ENCODE data around the gene CD300LF.

CD300LF gene

GRCh38 chr17:74750039-74750326, 37.3 kb upstream of the CD300LF start:
- Histone ChIP-seq H3K27me3 (no peaks in the 10 kb centered on the region), H3K4me1 (peaks cover 0 to 43% (median 33%) of the 10 kb centered on the region in 4 donors), H3K27ac (peak overlapping the region; percentile 80 to 89), H3K36me3 (no peaks in the 10 kb centered on the region), H3K9me3 (no peaks in the 10 kb centered on the region), H3K4me3 (peak overlapping the region; percentile 95 to 98)
- intact Hi-C loops (cut with DNase I; ENCODE audit: low total_unique reads): no loop called here
- TF ChIP-seq CTCF (IDR thresholded peaks at IDR 0.05): no peak
- DNase-seq: no peak

- H3K27me3 ChIP-seq: no peaks in the 10 kb centered on the region
- no peak for DNase-seq
- no peaks in the 10 kb centered on the region for H3K36me3 ChIP-seq
- TF ChIP-seq CTCF (IDR thresholded peaks at IDR 0.05): no peak
- H3K27ac ChIP-seq: peak overlapping the region; percentile 80 to 89
- peak overlapping the region; percentile 95 to 98 for H3K4me3 ChIP-seq
- H3K9me3 ChIP-seq: no peaks in the 10 kb centered on the region
- H3K4me1 ChIP-seq: peaks cover 0 to 43% (median 36%) of the 10 kb centered on the region in 4 donors
- intact Hi-C loops (cut with DNase I; ENCODE audit: low total_unique reads): loop anchor here (2.0 kb wide), 1 partner anchor 27 kb away; the partner anchor contains the start of gene NAT9
These were observed 36.7 kb upstream of the CD300LF start for GRCh38 chr17:74749279-74750038.

- intact Hi-C loops (cut with DNase I; ENCODE audit: low total_unique reads): loop anchor here (2.0 kb wide), 1 partner anchor 28 kb away; the partner anchor contains the start of gene NAT9
- H3K4me3 ChIP-seq: peak within 1 kb of the TSS; percentile 95 to 98
- H3K36me3 ChIP-seq: no peaks in the 10 kb centered on the region
- peak; percentile 95 to 97 for DNase-seq
- TF ChIP-seq CTCF (IDR thresholded peaks at IDR 0.05): no peak
- no peaks in the 10 kb centered on the region for H3K9me3 ChIP-seq
- H3K4me1 ChIP-seq: peaks cover 0 to 43% (median 36%) of the 10 kb centered on the region in 4 donors
- peak within 1 kb of the TSS; percentile 80 to 89 for H3K27ac ChIP-seq
- H3K27me3 ChIP-seq: no peaks in the 10 kb centered on the region
These were observed 36.0 kb upstream of the CD300LF start, which contains the start of gene NHERF1 for GRCh38 chr17:74748529-74749278. TSS of gene NHERF1 (plus strand) at chr17:74748628. CDS start at chr17:74748847, 219 bp downstream.

- H3K27ac ChIP-seq: peak overlapping the region; percentile 80 to 89
- peak overlapping the region; percentile 95 to 98 for H3K4me3 ChIP-seq
- peaks cover 0 to 43% (median 36%) of the 10 kb centered on the region in 4 donors for H3K4me1 ChIP-seq
- H3K27me3 ChIP-seq: peaks cover 0 to 3% of the 10 kb centered on the region in 2 donors
- H3K36me3 ChIP-seq: no peaks in the 10 kb centered on the region
- no peak for DNase-seq
- peak; percentile 10 to 44 for TF ChIP-seq CTCF (IDR thresholded peaks at IDR 0.05)
- no peaks in the 10 kb centered on the region for H3K9me3 ChIP-seq
- intact Hi-C loops (cut with DNase I; ENCODE audit: low total_unique reads): loop anchor here (2.0 kb wide), 1 partner anchor 29 kb away; the partner anchor contains the start of gene NAT9
These were observed 35.5 kb upstream of the CD300LF start for GRCh38 chr17:74748279-74748528.

- no peak for DNase-seq
- intact Hi-C loops (cut with DNase I; ENCODE audit: low total_unique reads): no loop called here
- no peak for TF ChIP-seq CTCF (IDR thresholded peaks at IDR 0.05)
- H3K9me3 ChIP-seq: no peaks in the 10 kb centered on the region
- no peak overlapping the region for H3K4me3 ChIP-seq
- no peaks in the 10 kb centered on the region for H3K36me3 ChIP-seq
- peaks cover 0 to 41% (median 36%) of the 10 kb centered on the region in 4 donors for H3K4me1 ChIP-seq
- peaks cover 0 to 13% of the 10 kb centered on the region in 2 donors for H3K27me3 ChIP-seq
- no peak overlapping the region for H3K27ac ChIP-seq
These were observed 34.2 kb upstream of the CD300LF start for GRCh38 chr17:74746922-74747321.

Data from tibial artery (tissue), 4 donors.